HCT116 (cell line): ENCODE results near the gene ZEB2. TPM values are rescaled to one million over a fixed set of nuclear protein-coding genes. Genes with fewer than 3 reads are reported as not detected.

Source experiments
- ATAC-seq: fragments of 200-7000 bp; cut with Tn5 transposase; 2 replicates; pipeline ENCODE4 v1.9.1; 2020; ENCODE audit warnings: mild to moderate bottlenecking, moderate library complexity
- BruUV-seq: library from RNA; stranded (reverse); fragments of 400-500 nt; replicated peaks from 2 replicates; lab custom pipeline; 2021; lab: Mats Ljungman, UMichigan
- CTCF ChIA-PET: fragments of 300-600 bp; sonication (Branson Sonifier 250); formaldehyde crosslinking; loops from one replicate; lab custom pipeline; 2021; ENCODE audit warnings: antibody characterized with exemption; lab: Charles Lee
- POLR2A ChIA-PET: fragments of 300-600, 350-600 bp; sonication (Branson Sonifier 250); formaldehyde crosslinking; loops from one replicate; lab custom pipeline; 2021; ENCODE audit warnings: antibody characterized with exemption; lab: Charles Lee
- RAD21 ChIA-PET, 2 experiments: fragments of 300-600 bp; sonication (Branson Sonifier 250); formaldehyde crosslinking; loops; one replicate each; lab custom pipeline; 2023; ENCODE audit warnings: low total read pairs in 2 of 2; ENCODE audit not compliant: uncharacterized antibody in 2 of 2, unreplicated experiment in 2 of 2, low non-redundant PET in 1 of 2; lab: Charles Lee
- DNase-seq: peaks from one replicate; pipeline ENCODE4 v3.0.0-alpha.2; 2010; ENCODE audit warnings: low read depth, low spot score
- H2AFZ ChIP-seq: fragments of 200-600 bp; shearing (Covaris generic), sonication (generic); 2 replicates; pipeline ENCODE4 v1.6.1; 2017; ENCODE audit warnings: low read depth, mixed run types, mixed read lengths, antibody characterized with exemption, low read length; ENCODE audit not compliant: poor library complexity, severe bottlenecking
- H3K27ac ChIP-seq: 2 replicates; pipeline ENCODE4 v1.5.1; 2012; ENCODE audit warnings: low read depth, low read length
- H3K27me3 ChIP-seq: fragments of 200-600 bp; sonication (generic); 2 replicates; pipeline ENCODE4 v1.6.1; 2016; ENCODE audit warnings: mixed run types, low read length, mixed read lengths; ENCODE audit not compliant: insufficient read depth
- H3K36me3 ChIP-seq, 2 experiments: fragments of 200-500 bp in 1 of 2; fragments of 200-600 bp in 1 of 2; sonication (Bioruptor generic) in 1 of 2; sonication (generic) in 1 of 2; 2 replicates each; pipeline versions ENCODE4 v1.5.1 to v1.6.1; 2014 to 2016; ENCODE audit warnings: low read length in 2 of 2, inconsistent platforms in 1 of 2, mixed read lengths in 1 of 2, mixed run types in 1 of 2; ENCODE audit not compliant: insufficient read depth in 2 of 2, control insufficient read depth in 1 of 2
- H3K4me1 ChIP-seq, 2 experiments: fragments of 200-600 bp in 1 of 2; sonication (generic) in 1 of 2; 2 replicates each; pipeline versions ENCODE4 v1.5.1 to v1.6.1; 2012 to 2017; ENCODE audit warnings: low read length in 2 of 2, inconsistent platforms in 1 of 2, mild to moderate bottlenecking in 1 of 2, mixed read lengths in 1 of 2, mixed run types in 1 of 2, moderate library complexity in 1 of 2; ENCODE audit not compliant: insufficient read depth in 2 of 2, control insufficient read depth in 1 of 2
- H3K4me2 ChIP-seq: fragments of 200-600 bp; sonication (generic); 2 replicates; pipeline ENCODE4 v1.6.1; 2017; ENCODE audit warnings: mixed run types, low read length, mixed read lengths
- H3K4me3 ChIP-seq, 2 experiments: fragments of 200-600 bp in 1 of 2; sonication (generic) in 1 of 2; replicated peaks in 1 of 2; 2 replicates each; pipeline ENCODE4 v1.5.1; 2011 to 2016; ENCODE audit warnings: low read length in 2 of 2, control low read depth in 1 of 2, low read depth in 1 of 2, mild to moderate bottlenecking in 1 of 2, mixed read lengths in 1 of 2, mixed run types in 1 of 2
- H3K79me2 ChIP-seq: fragments of 200-600 bp; sonication (generic); 2 replicates; pipeline ENCODE4 v1.6.1; 2017; ENCODE audit warnings: mild to moderate bottlenecking, mixed run types, low read length, moderate library complexity, mixed read lengths; ENCODE audit not compliant: insufficient read depth
- H3K9ac ChIP-seq: fragments of 200-600 bp; sonication (generic); 2 replicates; pipeline ENCODE4 v1.6.1; 2016; ENCODE audit warnings: low read length, mixed read lengths
- H3K9me2 ChIP-seq: fragments of 200-600 bp; sonication (generic), shearing (Covaris generic); 2 replicates; pipeline ENCODE4 v1.6.1; 2017; ENCODE audit warnings: mixed run types, mild to moderate bottlenecking, moderate library complexity; ENCODE audit not compliant: insufficient read depth
- H3K9me3 ChIP-seq, 2 experiments: fragments of 200-500 bp in 1 of 2; fragments of 200-600 bp in 1 of 2; sonication (Bioruptor generic) in 1 of 2; sonication (generic) in 1 of 2; 2 replicates each; pipeline ENCODE4 v1.6.1; 2014 to 2017; ENCODE audit warnings: low read length in 2 of 2, mixed read lengths in 2 of 2, inconsistent platforms in 1 of 2, low read depth in 1 of 2, mild to moderate bottlenecking in 1 of 2, mixed run types in 1 of 2, moderate library complexity in 1 of 2; ENCODE audit not compliant: control insufficient read depth in 1 of 2, insufficient read depth in 1 of 2
- H4K20me1 ChIP-seq: fragments of 200-600 bp; sonication (generic), shearing (Covaris generic); 2 replicates; pipeline ENCODE4 v1.6.1; 2017; ENCODE audit warnings: mixed run types, mild to moderate bottlenecking, moderate library complexity; ENCODE audit not compliant: insufficient read depth
- ATF3 ChIP-seq: IDR thresholded peaks from 2 replicates; pipeline ENCODE4 v1.6.1; 2012
- CEBPB ChIP-seq: IDR thresholded peaks from 2 replicates; pipeline ENCODE4 v1.6.1; 2012; ENCODE audit warnings: low read depth
- CTCF ChIP-seq, 3 experiments: fragments of 200-600 bp in 1 of 3; sonication (generic) in 1 of 3; IDR thresholded peaks in 2 of 3; conservative IDR thresholded peaks in 1 of 3; 2 replicates each; pipeline ENCODE4 v1.5.1; 2012 to 2017; ENCODE audit warnings: low read depth in 2 of 3, low read length in 2 of 3, antibody characterized with exemption in 1 of 3, borderline replicate concordance in 1 of 3, control low read depth in 1 of 3, mild to moderate bottlenecking in 1 of 3, mixed read lengths in 1 of 3, mixed run types in 1 of 3, moderate library complexity in 1 of 3; ENCODE audit not compliant: insufficient read depth in 1 of 3
- EGR1 ChIP-seq: IDR thresholded peaks from 2 replicates; pipeline ENCODE4 v1.6.1; 2012; ENCODE audit warnings: low read depth
- EZH2 ChIP-seq: fragments of 200-600 bp; sonication (generic); IDR thresholded peaks from 2 replicates; pipeline ENCODE4 v1.6.1; 2017; ENCODE audit warnings: antibody characterized with exemption, mixed run types
- EZH2phosphoT487 ChIP-seq: fragments of 200-600 bp; IDR thresholded peaks from 2 replicates; pipeline ENCODE4 v1.6.1; 2018; ENCODE audit warnings: antibody characterized with exemption, borderline replicate concordance
- POLR2AphosphoS5 ChIP-seq: IDR thresholded peaks from 2 replicates; pipeline ENCODE4 v1.6.1; 2011; ENCODE audit warnings: mild to moderate bottlenecking, low read depth, low read length, moderate library complexity
- RAD21 ChIP-seq: IDR thresholded peaks from 2 replicates; pipeline ENCODE4 v1.6.1; 2012; ENCODE audit warnings: low read depth, mild to moderate bottlenecking
- REST ChIP-seq: IDR thresholded peaks from 2 replicates; pipeline ENCODE4 v1.6.1; 2012; ENCODE audit warnings: low read depth
- SIN3A ChIP-seq: IDR thresholded peaks from 2 replicates; pipeline ENCODE4 v1.6.1; 2012; ENCODE audit warnings: low read depth
- SP1 ChIP-seq: IDR thresholded peaks from 2 replicates; pipeline ENCODE4 v1.6.1; 2012; ENCODE audit warnings: low read depth
- SRF ChIP-seq: IDR thresholded peaks from 2 replicates; pipeline ENCODE4 v1.6.1; 2012; ENCODE audit warnings: low read depth
- TCF7L2 ChIP-seq: IDR thresholded peaks from 2 replicates; pipeline ENCODE4 v1.7.0; 2011; ENCODE audit warnings: borderline replicate concordance, inconsistent platforms; ENCODE audit not compliant: insufficient read depth, insufficient read length; ENCODE audit errors: extremely low read depth
- YY1 ChIP-seq: IDR thresholded peaks from 2 replicates; pipeline ENCODE4 v1.6.1; 2011; ENCODE audit warnings: low read length, low read depth, moderate library complexity, mild to moderate bottlenecking; ENCODE audit not compliant: insufficient replicate concordance; ENCODE audit errors: extremely low read depth
- ZFX ChIP-seq: fragments of 450-650 bp; IDR thresholded peaks from 2 replicates; pipeline ENCODE4 v1.6.1; 2017
- ZNF274 ChIP-seq: fragments of 200-500 bp; sonication (Bioruptor generic); IDR thresholded peaks from 2 replicates; pipeline ENCODE4 v1.6.1; 2014; ENCODE audit warnings: mild to moderate bottlenecking, low read depth, low read length, inconsistent platforms
- intact Hi-C: fragments of 100-400 bp; cut with micrococcal nuclease; formaldehyde crosslinking; loops from 2 replicates; pipeline ENCODE4 v1.10.0; 2022
- total RNA-seq: library from RNA; stranded (reverse); gene quantifications from one replicate; pipeline ENCODE4 v1.2.1, GENCODE V29; 2021; ENCODE audit not compliant: unreplicated experiment
- TF ChIP-seq, protein P1 (sequence below): IDR thresholded peaks from 2 replicates; pipeline ENCODE4 v1.6.1; 2012

The ZEB2 gene
- total RNA-seq, 1 experiment from 2014 or later = 0.81 TPM

GRCh38 chr2:144358374-144358964 lies 161.4 kb downstream of the ZEB2 start (continued):
- no peak for TF ChIP-seq POLR2AphosphoS5
- TF ChIP-seq EGR1 = no peak
- TF ChIP-seq CTCF (IDR thresholded peaks at IDR 0.05 in 2 of 3, conservative IDR thresholded peaks at IDR 0.05 in 1 of 3; ENCODE audit: borderline replicate concordance in 1 of 3, insufficient read depth in 1 of 3, low read depth in 2 of 3, low read length in 2 of 3) = no peak
- TF ChIP-seq SIN3A = no peak
- TF ChIP-seq, all 23 proteins: peak for 0

DNA sequence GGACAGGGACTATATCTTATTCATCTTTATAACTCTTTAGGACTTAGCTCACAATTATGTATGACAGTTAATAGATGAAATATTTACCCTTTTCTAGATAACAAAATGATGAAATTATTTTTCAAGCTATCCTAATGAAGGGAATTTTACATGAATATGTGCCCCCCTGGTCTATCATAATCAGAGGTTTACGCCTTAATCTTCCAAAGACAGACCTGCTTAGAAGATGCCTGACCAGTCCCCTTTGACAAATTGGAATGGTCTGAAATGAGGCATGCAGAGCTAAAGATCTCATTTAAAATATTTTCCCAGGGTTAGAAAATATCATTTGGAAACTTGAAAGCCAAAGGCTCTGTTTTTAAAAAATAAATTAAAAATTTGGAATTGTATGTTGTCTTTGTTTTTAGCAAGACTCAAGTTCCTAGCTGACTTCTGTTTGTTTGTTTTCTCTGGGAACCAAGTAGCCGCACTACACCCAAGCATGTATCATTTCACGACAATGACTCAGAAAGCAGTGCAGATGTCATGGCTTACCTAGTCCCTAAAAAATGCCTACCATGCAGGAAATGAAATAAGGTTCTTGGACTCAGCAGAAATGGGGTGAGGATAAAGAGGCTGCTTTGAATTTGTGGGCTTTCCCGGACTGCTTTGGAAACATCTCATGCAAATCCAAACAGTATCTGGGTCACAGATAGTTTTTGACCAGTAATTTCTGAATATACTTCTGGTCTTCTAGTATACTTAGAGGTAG lies 162.1 kb downstream of the ZEB2 start:
- no peaks in the 10 kb centered on the region for H3K27me3 ChIP-seq
- no peaks in the 10 kb centered on the region for H3K36me3 ChIP-seq
- peak overlapping the region; percentile 83 for H2AFZ ChIP-seq
- no peak overlapping the region for H3K9ac ChIP-seq
- H4K20me1 ChIP-seq = no peaks in the 10 kb centered on the region
- intact Hi-C loops = no loop called here
- H3K4me3 ChIP-seq = no peak overlapping the region
- RAD21 ChIA-PET = no interaction called here
- no peaks in the 10 kb centered on the region for H3K79me2 ChIP-seq
- no peaks in the 10 kb centered on the region for H3K9me2 ChIP-seq
- H3K9me3 ChIP-seq = no peaks in the 10 kb centered on the region
- peaks cover 6 to 14% of the 10 kb centered on the region in 2 experiments; a peak in 3 of 4 replicates for H3K4me1 ChIP-seq
- CTCF ChIA-PET = no interaction called here
- POLR2A ChIA-PET = no interaction called here
- no TSS peak for BruUV-seq
- H3K4me2 ChIP-seq = peak overlapping the region; percentile 53
- peak; percentile 87 for ATAC-seq
- H3K27ac ChIP-seq = no peak overlapping the region
- peak; percentile 72 for DNase-seq
- TF ChIP-seq ZNF274 = no peak
- TF ChIP-seq RAD21 = no peak
- TF ChIP-seq EGR1 = no peak
- 0 out of 2 replicates have a peak, but pooled peaks have one; percentile 22 for TF ChIP-seq SRF
- TF ChIP-seq EZH2phosphoT487 = no peak
- no peak for TF ChIP-seq POLR2AphosphoS5
- no peak for TF ChIP-seq CEBPB
- TF ChIP-seq REST = no peak
- TF ChIP-seq YY1 = no peak
- TF ChIP-seq TCF7L2 = no peak
- TF ChIP-seq SIN3A = no peak
- TF ChIP-seq EZH2 = no peak
- TF ChIP-seq ATF3 = 0 out of 2 replicates have a peak, but pooled peaks have one; percentile 49
- no peak for TF ChIP-seq ZFX
- TF ChIP-seq SP1 = peak; percentile 67
- TF ChIP-seq, protein P1, sequence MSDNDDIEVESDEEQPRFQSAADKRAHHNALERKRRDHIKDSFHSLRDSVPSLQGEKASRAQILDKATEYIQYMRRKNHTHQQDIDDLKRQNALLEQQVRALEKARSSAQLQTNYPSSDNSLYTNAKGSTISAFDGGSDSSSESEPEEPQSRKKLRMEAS = peak; percentile 20; the same call in 1 of the 2 replicates
